Activated naive CD8-positive, alpha-beta T cell treated with anti-CD3 and anti-CD28 coated beads, Interleukin-2, amount 50 U/mL, for 24 hours (primary cell): Measurements from ENCODE around the gene PIGU.
"Not testable (repeated sequence)": the region's sequence is repeated elsewhere in the genome, so short reads cannot be mapped to it uniquely, and the experiment has no call there.

Experiments used
- ATAC-seq: fragments of 150-1000 bp; cut with Tn5 transposase; one replicate; pipeline ENCODE4 v1.10.0; 2021
- DNase-seq: peaks from one replicate; pipeline ENCODE4 v3.0.0; 2021
- H3K27ac Mint-ChIP-seq: one replicate; pipeline ENCODE4 v1.8.0; 2021; ENCODE audit warnings: mild to moderate bottlenecking, mixed read lengths
- H3K27me3 Mint-ChIP-seq: one replicate; pipeline ENCODE4 v1.8.0; 2021; ENCODE audit warnings: mixed read lengths
- H3K36me3 Mint-ChIP-seq: one replicate; pipeline ENCODE4 v1.8.0; 2021; ENCODE audit warnings: low read depth, mixed read lengths
- H3K4me1 Mint-ChIP-seq: one replicate; pipeline ENCODE4 v1.8.0; 2021; ENCODE audit warnings: mixed read lengths
- H3K4me3 Mint-ChIP-seq: one replicate; pipeline ENCODE4 v1.8.0; 2021; ENCODE audit warnings: mild to moderate bottlenecking, moderate library complexity, mixed read lengths
- H3K9me3 Mint-ChIP-seq: one replicate; pipeline ENCODE4 v1.8.0; 2021; ENCODE audit warnings: mixed read lengths

Gene PIGU

DNA sequence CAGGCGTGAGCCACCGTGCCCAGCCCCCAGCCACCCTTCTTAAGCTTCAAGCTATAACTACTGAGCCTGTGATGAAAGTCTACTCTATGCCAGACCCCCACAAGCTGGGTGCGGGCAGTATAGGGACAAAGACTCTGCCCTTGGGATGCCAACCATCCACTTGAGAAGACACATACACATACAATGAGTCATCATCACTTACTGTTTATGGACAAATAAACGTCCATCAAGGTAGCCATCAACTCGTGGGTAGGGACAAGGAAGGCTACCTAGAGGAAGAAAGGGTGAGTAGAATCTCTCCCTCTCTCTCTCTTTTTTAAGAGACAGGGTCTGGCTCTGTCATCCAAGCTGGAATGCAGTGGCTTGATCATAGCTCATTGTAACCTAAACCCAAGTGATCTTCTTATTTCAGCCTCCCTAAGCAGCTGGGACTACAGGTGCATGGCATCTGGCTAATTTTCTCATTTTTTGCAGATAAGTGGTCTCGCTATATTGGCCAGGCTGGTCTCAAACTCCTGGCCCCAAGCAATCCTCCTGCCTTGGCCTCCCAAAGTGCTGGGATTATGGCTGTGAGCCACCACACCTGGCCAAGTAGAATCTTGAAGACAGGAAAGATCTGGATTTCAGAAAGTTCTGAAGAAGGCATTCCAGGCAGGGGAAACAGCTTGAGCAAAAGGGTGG is 24.7 kb upstream of the PIGU start:
- ATAC-seq = no peak
- no peak for DNase-seq
- H3K4me1 Mint-ChIP-seq = peaks cover 10% of the 10 kb centered on the region
- H3K36me3 Mint-ChIP-seq = no peaks in the 10 kb centered on the region
- H3K4me3 Mint-ChIP-seq = no peak overlapping the region
- no peak overlapping the region for H3K27ac Mint-ChIP-seq
- H3K27me3 Mint-ChIP-seq = peaks cover 12% of the 10 kb centered on the region
- H3K9me3 Mint-ChIP-seq = no peaks in the 10 kb centered on the region

DNA sequence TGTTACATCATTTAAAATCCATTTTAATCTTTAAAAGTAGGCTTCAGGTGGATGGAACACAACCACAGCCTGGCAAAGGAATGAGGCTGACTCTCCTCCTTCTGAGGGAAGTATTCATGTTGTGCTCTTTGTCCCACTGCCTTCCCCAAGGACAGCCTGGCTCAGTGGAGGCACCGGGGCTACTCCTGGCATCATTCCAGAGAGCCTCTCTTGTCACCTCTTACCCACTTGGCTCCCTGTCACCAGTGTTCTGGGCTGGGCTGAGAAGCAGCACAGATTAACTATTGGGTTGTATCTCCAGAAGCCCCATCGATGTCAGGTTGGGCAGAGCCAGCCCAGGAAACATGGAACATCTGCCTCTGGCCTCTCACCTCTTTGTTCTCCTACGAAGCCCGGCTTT is 16.5 kb upstream of the PIGU start:
- H3K4me1 Mint-ChIP-seq = no peaks in the 10 kb centered on the region
- DNase-seq (no peak), ATAC-seq (no peak)
- H3K27ac Mint-ChIP-seq = no peak overlapping the region
- H3K36me3 Mint-ChIP-seq = no peaks in the 10 kb centered on the region
- no peaks in the 10 kb centered on the region for H3K27me3 Mint-ChIP-seq
- no peaks in the 10 kb centered on the region for H3K9me3 Mint-ChIP-seq
- no peak overlapping the region for H3K4me3 Mint-ChIP-seq

DNA sequence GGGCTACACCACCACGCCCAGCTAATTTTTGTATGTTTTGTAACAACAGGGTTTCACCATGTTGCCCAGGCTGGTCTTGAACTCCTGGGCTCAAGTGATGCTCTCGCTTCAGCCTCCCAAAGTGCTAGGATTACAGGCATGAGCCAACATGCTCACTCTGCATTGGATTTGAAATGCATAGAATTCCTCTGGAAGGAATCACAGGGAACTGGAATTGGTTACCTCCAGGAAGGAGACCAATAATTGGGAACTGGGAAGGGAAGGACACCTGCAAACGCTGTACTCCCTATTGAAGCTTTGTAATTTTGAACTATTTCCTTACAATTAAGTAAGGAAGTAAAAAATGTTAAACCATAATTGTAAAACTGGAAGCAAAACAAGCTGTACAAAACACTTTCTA is 14.9 kb upstream of the PIGU start:
- Mint-ChIP-seq H3K36me3 (no peaks in the 10 kb centered on the region), H3K4me3 (no peak overlapping the region), H3K27me3 (no peaks in the 10 kb centered on the region), H3K9me3 (no peaks in the 10 kb centered on the region), H3K27ac (no peak overlapping the region), H3K4me1 (no peaks in the 10 kb centered on the region)
- ATAC-seq (no peak), DNase-seq (no peak)

DNA sequence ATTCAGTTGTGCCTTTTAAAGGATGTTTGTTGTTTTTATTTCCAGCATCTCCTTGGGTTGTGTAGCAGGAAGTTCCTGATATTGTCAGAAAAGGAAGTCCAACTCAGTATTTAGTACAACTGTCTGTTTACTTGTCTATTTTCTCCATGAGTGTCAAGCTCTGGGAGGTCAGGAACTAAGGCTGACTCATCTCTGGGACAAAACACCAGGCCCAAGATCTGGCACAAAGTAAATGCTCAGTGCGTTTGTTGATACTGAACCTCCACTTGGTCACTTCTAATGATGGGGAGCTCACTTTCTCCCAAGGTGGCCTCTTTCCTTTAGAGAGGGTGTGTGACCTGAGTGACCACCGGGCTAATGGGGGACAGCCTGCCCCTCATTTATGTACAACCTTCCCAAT is 12.6 kb upstream of the PIGU start:
- Mint-ChIP-seq H3K9me3 (no peaks in the 10 kb centered on the region), H3K36me3 (no peaks in the 10 kb centered on the region), H3K4me1 (no peaks in the 10 kb centered on the region), H3K4me3 (no peak overlapping the region), H3K27ac (no peak overlapping the region), H3K27me3 (no peaks in the 10 kb centered on the region)
- DNase-seq = no peak
- ATAC-seq = no peak

DNA sequence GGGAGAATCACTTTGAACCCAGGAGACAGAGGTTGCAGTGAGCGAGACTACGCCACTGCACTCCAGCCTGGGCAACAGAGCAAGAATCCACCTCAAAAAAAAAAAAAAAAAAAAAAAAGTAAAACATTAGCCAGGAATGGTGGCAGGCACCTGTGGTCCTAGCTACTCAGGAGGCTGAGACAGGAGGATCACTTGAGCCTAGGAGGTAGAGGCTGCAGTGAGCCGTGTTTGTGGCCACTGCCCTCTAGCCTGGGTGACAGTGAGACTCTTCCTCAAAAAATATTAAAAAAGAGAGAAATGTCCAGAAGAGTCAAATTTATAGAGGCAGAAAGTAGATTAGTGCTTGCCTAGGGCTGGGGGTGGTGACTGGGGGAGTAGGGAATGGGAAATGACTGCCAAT is 6.8 kb upstream of the PIGU start:
- Mint-ChIP-seq H3K4me1 (peaks cover 8% of the 10 kb centered on the region), H3K4me3 (no peak overlapping the region), H3K36me3 (no peaks in the 10 kb centered on the region), H3K27ac (no peak overlapping the region), H3K27me3 (no peaks in the 10 kb centered on the region), H3K9me3 (no peaks in the 10 kb centered on the region)
- DNase-seq (no peak), ATAC-seq (no peak)

DNA sequence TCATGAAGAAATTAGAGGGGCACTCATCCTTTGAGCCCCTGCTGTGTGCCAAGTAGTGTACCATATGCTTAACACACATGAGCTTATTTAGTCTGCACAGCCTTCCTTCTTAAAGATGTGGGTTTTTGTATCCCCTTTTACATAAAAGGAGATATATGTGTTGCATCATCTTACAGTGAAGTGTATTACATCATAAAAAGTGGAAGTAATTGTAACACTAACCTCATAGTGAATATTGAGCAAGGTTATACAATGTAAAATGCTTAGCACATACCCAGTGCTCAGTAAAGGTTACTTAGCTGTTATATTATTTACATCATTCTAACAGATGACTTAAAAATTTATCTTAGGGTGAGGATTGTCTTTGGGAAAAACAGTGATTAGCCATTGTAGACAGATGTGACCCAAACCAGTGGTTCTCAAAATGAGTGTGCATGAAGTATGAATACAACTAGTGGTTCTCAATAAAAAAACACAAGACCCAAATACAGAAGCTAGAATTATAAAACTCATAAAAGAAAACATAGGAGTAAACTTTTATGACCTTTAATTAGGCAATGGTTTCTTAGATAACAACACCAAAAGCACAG is 3.8 kb upstream of the PIGU start:
- no peaks in the 10 kb centered on the region for H3K27me3 Mint-ChIP-seq
- peaks cover 2% of the 10 kb centered on the region for H3K36me3 Mint-ChIP-seq
- H3K4me1 Mint-ChIP-seq = peaks cover 18% of the 10 kb centered on the region
- no peaks in the 10 kb centered on the region for H3K9me3 Mint-ChIP-seq
- H3K27ac Mint-ChIP-seq = peak overlapping the region; percentile 18
- ATAC-seq (no peak), DNase-seq (no peak)
- no peak overlapping the region for H3K4me3 Mint-ChIP-seq

DNA sequence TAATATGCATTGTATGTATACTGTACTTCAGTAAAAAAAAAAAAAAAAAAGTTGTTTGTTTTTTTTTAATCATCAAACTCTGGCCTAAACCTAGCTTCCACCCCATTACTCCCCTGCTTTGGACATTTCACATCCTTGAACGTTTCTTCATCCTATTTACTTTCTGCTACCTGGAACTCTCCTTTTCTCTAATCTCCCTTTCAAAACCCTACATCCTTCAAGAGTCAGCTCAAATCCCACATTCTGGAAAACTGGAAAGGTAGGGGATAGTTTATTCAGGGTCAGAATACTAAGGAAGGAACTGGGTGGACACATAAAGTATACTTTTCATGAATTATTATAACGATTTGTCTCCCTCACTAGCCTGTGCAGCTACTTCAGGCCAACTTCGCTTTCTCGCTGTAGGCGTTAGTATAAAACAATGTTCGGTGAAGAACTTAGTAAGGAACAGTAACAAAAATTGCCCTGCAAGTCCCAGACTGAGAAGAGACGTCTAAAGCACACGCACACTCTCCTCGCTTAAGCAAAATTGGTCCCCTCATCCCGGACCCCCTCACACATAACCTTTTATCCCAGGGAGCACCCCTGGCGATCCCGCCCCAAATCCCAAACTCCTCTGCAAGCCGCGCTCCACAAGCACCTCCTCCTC is 775 bp downstream of the PIGU start:
- Mint-ChIP-seq H3K36me3 (peaks cover 5% of the 10 kb centered on the region), H3K9me3 (no peaks in the 10 kb centered on the region), H3K4me3 (peak overlapping the region; percentile 94), H3K27ac (peak overlapping the region; percentile 98), H3K27me3 (no peaks in the 10 kb centered on the region), H3K4me1 (peaks cover 29% of the 10 kb centered on the region)
- DNase-seq (no peak), ATAC-seq (no peak)

DNA sequence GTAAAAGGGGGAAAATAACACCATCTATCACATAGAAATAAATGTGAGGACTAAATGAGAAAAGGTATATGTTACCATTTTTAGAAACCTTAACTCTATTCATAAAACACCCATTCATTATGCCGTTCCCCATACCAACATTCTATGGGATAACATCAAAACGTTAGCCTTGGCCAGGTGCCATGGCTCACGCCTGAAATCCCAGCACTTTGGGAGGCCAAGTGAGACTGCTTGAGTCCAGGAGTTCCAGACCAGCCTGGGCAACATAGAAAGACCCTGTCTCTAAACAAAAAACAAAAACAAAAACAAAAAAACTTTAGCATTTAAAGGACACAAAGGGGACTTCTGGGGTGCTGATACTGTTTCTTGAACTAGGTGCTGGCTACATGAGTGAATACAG is 1.3 kb downstream of the PIGU start:
- peaks cover 5% of the 10 kb centered on the region for H3K36me3 Mint-ChIP-seq
- ATAC-seq (no peak), DNase-seq (no peak)
- no peaks in the 10 kb centered on the region for H3K9me3 Mint-ChIP-seq
- H3K27me3 Mint-ChIP-seq = no peaks in the 10 kb centered on the region
- peak overlapping the region; percentile 40 for H3K27ac Mint-ChIP-seq
- H3K4me1 Mint-ChIP-seq = peaks cover 25% of the 10 kb centered on the region
- H3K4me3 Mint-ChIP-seq = peak overlapping the region; percentile 94

DNA sequence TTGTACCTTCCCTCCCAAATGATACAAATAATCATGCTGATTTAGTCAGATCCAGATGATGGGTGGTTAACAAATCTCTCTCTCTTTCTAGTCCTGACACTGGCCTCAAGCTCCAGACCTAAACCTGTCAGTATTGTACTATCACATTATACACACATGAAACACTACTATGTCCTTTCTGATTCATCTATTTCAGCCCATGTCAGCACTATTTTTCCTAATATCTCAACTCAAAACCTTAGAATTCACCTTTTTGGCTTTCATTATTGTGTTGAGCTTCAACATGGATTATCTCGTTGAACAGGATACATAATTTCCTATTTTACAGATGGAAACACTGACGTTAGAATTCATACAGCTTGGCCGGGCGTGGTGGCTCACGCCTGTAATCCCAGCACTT is 3.5 kb downstream of the PIGU start:
- Mint-ChIP-seq H3K4me3 (no peak overlapping the region), H3K36me3 (peaks cover 7% of the 10 kb centered on the region), H3K4me1 (peaks cover 19% of the 10 kb centered on the region), H3K27me3 (no peaks in the 10 kb centered on the region), H3K27ac (no peak overlapping the region), H3K9me3 (no peaks in the 10 kb centered on the region)
- no peak for DNase-seq
- ATAC-seq = no peak

DNA sequence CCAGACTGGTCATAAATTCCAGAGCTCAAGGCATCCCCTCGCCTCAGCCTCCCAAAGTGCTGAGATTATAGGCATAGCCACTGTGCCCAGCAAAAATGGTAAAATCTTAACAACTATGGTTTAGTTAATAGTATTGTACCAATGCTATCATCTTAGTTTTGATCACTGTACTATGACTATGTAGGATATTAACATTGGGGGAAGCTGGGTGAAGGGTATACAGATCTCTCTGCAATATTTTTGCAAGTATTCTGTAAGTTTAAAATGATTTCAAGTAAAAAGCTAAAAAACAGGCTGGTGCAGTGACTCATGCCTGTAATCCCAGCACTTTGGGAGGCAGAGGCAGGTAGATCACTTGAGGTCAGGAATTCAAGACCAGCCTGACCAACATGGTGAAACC is 7.8 kb downstream of the PIGU start:
- ATAC-seq (no peak), DNase-seq (no peak)
- H3K36me3 Mint-ChIP-seq = peaks cover 6% of the 10 kb centered on the region
- no peaks in the 10 kb centered on the region for H3K27me3 Mint-ChIP-seq
- no peaks in the 10 kb centered on the region for H3K9me3 Mint-ChIP-seq
- no peak overlapping the region for H3K4me3 Mint-ChIP-seq
- H3K27ac Mint-ChIP-seq = no peak overlapping the region
- peaks cover 4% of the 10 kb centered on the region for H3K4me1 Mint-ChIP-seq

DNA sequence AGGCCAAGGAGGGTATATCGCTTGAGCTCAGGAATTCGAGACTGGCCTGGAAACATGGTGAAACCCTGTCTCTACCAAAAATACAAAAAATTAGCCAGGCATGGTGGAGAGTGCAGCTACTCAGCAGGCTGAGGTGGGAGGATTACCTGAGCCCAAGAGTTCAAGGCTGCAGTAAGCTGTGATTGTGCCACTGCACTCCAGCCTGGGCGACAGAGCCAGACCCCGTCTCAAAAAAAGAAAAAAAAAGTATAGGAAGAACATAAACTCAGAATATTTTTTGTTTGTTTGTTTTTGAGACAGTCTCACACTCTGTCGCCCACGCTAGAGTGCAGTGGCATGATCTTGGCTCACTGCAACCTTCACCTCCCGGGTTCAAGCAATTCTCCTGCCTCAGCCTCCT is 12.1 kb downstream of the PIGU start:
- not testable (repeated sequence) for H3K27me3 Mint-ChIP-seq, ATAC-seq, H3K36me3 Mint-ChIP-seq, DNase-seq, H3K27ac Mint-ChIP-seq, H3K9me3 Mint-ChIP-seq, H3K4me3 Mint-ChIP-seq
- peaks cover 11% of the 10 kb centered on the region for H3K4me1 Mint-ChIP-seq

DNA sequence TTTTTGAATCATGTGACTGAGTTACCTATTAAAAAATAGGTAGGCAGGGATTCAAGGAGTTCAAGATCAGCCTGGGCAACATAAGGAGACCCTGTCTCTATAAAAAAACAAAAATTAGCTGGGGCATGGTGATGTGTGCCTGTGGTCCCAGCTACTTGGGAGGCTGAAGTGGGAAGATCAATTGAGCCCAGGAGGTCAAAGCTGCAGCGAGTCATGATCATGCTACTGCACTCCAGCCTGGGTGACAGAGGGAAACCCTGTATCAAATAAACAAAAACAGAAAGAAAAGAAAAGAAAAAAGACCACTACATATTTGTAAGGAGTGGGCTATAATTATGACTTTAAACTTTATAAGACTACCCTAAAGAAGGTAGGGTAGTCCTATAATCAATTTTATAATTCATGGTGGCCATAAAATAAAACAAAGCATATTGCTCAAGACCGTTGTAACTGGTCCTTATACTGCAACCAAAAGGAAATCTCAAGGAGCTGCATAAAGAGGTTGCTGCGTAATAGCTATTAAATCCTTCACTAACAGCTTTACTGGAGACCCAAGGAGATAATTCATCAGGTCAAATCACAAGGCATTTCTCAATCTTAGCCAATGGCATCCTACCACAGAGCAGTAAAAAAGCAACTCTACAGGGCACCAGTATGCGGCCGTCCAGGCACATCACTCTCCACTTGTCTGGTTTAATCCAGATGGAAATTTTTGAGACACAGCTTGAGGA is 13.5 kb downstream of the PIGU start:
- Mint-ChIP-seq H3K27me3 (no peaks in the 10 kb centered on the region), H3K9me3 (no peaks in the 10 kb centered on the region), H3K4me1 (peaks cover 11% of the 10 kb centered on the region), H3K27ac (no peak overlapping the region), H3K4me3 (no peak overlapping the region), H3K36me3 (no peaks in the 10 kb centered on the region)
- DNase-seq (no peak), ATAC-seq (no peak)

DNA sequence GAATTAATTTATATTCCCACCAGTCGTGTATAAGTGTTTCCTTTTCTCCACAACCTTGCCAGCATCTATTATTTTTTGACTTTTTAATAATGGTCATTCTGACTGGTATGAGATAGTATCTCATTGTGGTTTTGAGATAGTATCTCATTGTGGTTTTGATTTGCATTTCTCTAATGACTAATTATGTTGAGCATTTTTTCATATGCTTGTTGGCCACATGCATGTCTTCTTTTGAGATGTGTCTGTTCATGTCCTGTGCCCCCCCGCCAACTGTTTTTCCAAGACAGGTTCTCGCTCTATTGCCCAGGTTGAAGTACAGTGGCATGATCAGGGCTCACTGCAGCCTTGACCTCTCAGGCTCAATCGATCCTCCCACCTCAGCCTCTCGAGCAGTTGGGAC is 15.1 kb downstream of the PIGU start:
- H3K4me1 Mint-ChIP-seq = peaks cover 11% of the 10 kb centered on the region
- not testable (repeated sequence) for ATAC-seq, H3K4me3 Mint-ChIP-seq, DNase-seq, H3K9me3 Mint-ChIP-seq, H3K27me3 Mint-ChIP-seq, H3K36me3 Mint-ChIP-seq, H3K27ac Mint-ChIP-seq

DNA sequence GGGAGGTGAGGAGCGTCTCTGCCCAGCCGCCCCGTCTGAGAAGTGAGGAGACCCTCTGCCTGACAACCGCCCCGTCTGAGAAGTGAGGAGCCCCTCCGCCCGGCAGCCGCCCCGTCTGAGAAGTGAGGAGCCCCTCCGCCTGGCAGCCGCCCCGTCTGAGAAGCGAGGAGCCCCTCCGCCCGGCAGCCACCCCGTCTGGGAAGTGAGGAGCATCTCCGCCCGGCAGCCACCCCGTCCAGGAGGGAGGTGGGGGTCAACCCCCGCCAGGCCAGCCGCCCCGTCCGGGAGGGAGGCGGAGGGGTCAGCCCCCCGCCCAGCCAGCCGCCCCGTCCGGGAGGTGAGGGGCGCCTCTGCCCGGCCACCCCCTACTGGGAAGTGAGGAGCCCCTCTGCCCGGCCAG is 18.2 kb downstream of the PIGU start:
- H3K4me1 Mint-ChIP-seq = peaks cover 11% of the 10 kb centered on the region
- DNase-seq, H3K27ac Mint-ChIP-seq, H3K4me3 Mint-ChIP-seq, H3K36me3 Mint-ChIP-seq, H3K27me3 Mint-ChIP-seq, ATAC-seq, H3K9me3 Mint-ChIP-seq: not testable (repeated sequence)

DNA sequence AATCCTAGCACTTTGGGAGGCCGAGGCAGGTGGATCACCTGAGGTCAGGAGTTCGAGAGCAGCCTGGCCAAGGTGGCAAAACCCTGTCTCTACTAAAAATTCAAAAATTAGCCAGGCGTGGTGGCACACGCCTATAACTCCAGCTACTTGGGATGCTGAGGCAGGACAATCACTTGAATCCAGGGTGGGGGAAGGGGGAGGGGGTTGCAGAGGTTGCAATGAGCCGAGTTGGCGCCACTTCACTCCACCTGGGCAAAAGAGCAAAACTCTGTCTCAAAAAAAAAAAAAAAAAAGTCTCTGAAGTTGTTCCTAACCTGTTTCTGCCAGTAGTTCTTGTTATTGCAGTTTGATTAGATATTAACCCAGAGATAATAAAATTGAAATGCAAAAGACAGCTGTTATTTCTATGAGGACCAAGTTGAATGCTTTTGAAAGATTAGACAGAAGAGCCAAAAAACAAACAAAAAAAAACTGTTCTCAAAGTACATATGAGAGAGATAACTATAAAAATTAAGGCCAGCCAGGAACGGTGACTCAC is 22.6 kb downstream of the PIGU start:
- H3K27me3 Mint-ChIP-seq = no peaks in the 10 kb centered on the region
- H3K27ac Mint-ChIP-seq = no peak overlapping the region
- no peaks in the 10 kb centered on the region for H3K9me3 Mint-ChIP-seq
- H3K36me3 Mint-ChIP-seq = peaks cover 19% of the 10 kb centered on the region
- ATAC-seq (no peak), DNase-seq (no peak)
- no peaks in the 10 kb centered on the region for H3K4me1 Mint-ChIP-seq
- H3K4me3 Mint-ChIP-seq = no peak overlapping the region
